ENCODE results near the gene DEPDC5.

DNA sequence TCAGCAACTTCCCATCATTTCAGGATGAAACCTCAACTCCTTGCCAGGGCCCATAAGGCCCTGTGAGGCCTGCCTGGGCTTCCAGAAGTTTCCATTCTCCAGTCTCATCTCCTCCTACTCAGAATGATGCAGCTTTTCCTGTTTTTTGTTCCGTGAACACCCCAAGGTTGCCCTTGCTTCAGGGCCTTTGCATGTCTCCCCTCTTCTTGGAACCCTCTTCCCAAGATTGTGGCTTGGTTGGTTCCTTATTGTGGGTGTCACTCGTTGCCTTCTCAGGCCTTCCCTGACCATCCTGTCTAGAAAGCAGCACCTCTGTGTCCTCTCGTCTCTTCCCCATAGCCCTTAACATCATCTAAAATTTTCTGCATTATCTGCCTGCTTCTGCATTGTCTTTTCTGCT, 167.3 kb downstream of the DEPDC5 start:
- TF ChIP-seq, protein P1, sequence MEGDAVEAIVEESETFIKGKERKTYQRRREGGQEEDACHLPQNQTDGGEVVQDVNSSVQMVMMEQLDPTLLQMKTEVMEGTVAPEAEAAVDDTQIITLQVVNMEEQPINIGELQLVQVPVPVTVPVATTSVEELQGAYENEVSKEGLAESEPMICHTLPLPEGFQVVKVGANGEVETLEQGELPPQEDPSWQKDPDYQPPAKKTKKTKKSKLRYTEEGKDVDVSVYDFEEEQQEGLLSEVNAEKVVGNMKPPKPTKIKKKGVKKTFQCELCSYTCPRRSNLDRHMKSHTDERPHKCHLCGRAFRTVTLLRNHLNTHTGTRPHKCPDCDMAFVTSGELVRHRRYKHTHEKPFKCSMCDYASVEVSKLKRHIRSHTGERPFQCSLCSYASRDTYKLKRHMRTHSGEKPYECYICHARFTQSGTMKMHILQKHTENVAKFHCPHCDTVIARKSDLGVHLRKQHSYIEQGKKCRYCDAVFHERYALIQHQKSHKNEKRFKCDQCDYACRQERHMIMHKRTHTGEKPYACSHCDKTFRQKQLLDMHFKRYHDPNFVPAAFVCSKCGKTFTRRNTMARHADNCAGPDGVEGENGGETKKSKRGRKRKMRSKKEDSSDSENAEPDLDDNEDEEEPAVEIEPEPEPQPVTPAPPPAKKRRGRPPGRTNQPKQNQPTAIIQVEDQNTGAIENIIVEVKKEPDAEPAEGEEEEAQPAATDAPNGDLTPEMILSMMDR (IDR thresholded peaks at IDR 0.05; ENCODE audit: low read depth, low read length, poor library complexity, severe bottlenecking): no peak
- TF ChIP-seq EZH2phosphoT487 (IDR thresholded peaks at IDR 0.05; ENCODE audit: borderline replicate concordance, low read length): no peak
